Prostate gland (tissue), 2 donors: ENCODE results near the gene CRB1.

ENCODE experiments used
- CTCF ChIP-seq, 4 experiments: fragments of 200-600 bp in 2 of 4; fragments of 450-650 bp in 2 of 4; sonication (generic) in 2 of 4; IDR thresholded peaks; 1 replicate in 3 of 4; 2 replicates in 1 of 4; pipeline ENCODE4 v1.5.1; 2016 to 2019; ENCODE audit warnings: antibody characterized with exemption in 4 of 4, mild to moderate bottlenecking in 2 of 4, moderate library complexity in 2 of 4
- POLR2A ChIP-seq: fragments of 450-650 bp; IDR thresholded peaks from one replicate; pipeline ENCODE4 v1.6.1; 2016; ENCODE audit warnings: antibody characterized with exemption, mild to moderate bottlenecking
- POLR2AphosphoS5 ChIP-seq: sonication (generic); formaldehyde crosslinking; IDR thresholded peaks from one replicate; pipeline ENCODE4 v1.6.1; 2017; ENCODE audit warnings: antibody characterized with exemption

GRCh38 chr1:197304638-197305200 lies 36.7 kb downstream of the CRB1 start:
- TF ChIP-seq POLR2A (no peak), POLR2AphosphoS5 (no peak), CTCF (IDR thresholded peaks at IDR 0.05) (no peak)
